ENCODE data around the gene CLEC17A. TPM values are rescaled to one million over a fixed set of nuclear protein-coding genes. Genes with fewer than 3 reads are reported as not detected.
"Not testable (repeated sequence)": the region's sequence is repeated elsewhere in the genome, so short reads cannot be mapped to it uniquely, and the experiment has no call there.

CLEC17A gene
- total RNA-seq, 1 donor from 2014 or later, result not detected

GRCh38 chr19:14603990-14604387 lies 21.1 kb downstream of the CLEC17A start:
- no peak overlapping the region for H3K27ac Mint-ChIP-seq
- H3K4me1 Mint-ChIP-seq (ENCODE audit: low read depth), result no peaks in the 10 kb centered on the region
- no peak for DNase-seq (ENCODE audit: low spot score, unreplicated experiment)
- peaks cover 2% of the 10 kb centered on the region for H3K36me3 Mint-ChIP-seq (ENCODE audit: insufficient read depth)
- H3K4me3 Mint-ChIP-seq (ENCODE audit: low read depth), result no peak overlapping the region
- H3K9me3 Mint-ChIP-seq (ENCODE audit: low read depth), result peaks cover 34% of the 10 kb centered on the region
- no peak for TF ChIP-seq CTCF (IDR thresholded peaks at IDR 0.05; ENCODE audit: unreplicated experiment)
- no peaks in the 10 kb centered on the region for H3K27me3 Mint-ChIP-seq

GRCh38 chr19:14606627-14607026 lies 23.7 kb downstream of the CLEC17A start:
- peaks cover 5% of the 10 kb centered on the region for H3K36me3 Mint-ChIP-seq (ENCODE audit: insufficient read depth)
- peaks cover 36% of the 10 kb centered on the region for H3K9me3 Mint-ChIP-seq (ENCODE audit: low read depth)
- H3K4me3 Mint-ChIP-seq (ENCODE audit: low read depth), result no peak overlapping the region
- no peaks in the 10 kb centered on the region for H3K4me1 Mint-ChIP-seq (ENCODE audit: low read depth)
- H3K27me3 Mint-ChIP-seq, result no peaks in the 10 kb centered on the region
- TF ChIP-seq CTCF (IDR thresholded peaks at IDR 0.05; ENCODE audit: unreplicated experiment), result no peak
- DNase-seq (ENCODE audit: low spot score, unreplicated experiment), result no peak
- no peak overlapping the region for H3K27ac Mint-ChIP-seq

GRCh38 chr19:14611051-14611450 lies 28.2 kb downstream of the CLEC17A start:
- H3K27me3 Mint-ChIP-seq, result no peaks in the 10 kb centered on the region
- TF ChIP-seq CTCF (IDR thresholded peaks at IDR 0.05; ENCODE audit: unreplicated experiment), result no peak
- no peak overlapping the region for H3K27ac Mint-ChIP-seq
- H3K36me3 Mint-ChIP-seq (ENCODE audit: insufficient read depth), result peaks cover 5% of the 10 kb centered on the region
- H3K9me3 Mint-ChIP-seq (ENCODE audit: low read depth), result peaks cover 25% of the 10 kb centered on the region
- H3K4me1 Mint-ChIP-seq (ENCODE audit: low read depth), result no peaks in the 10 kb centered on the region
- no peak overlapping the region for H3K4me3 Mint-ChIP-seq (ENCODE audit: low read depth)
- no peak for DNase-seq (ENCODE audit: low spot score, unreplicated experiment)

DNA sequence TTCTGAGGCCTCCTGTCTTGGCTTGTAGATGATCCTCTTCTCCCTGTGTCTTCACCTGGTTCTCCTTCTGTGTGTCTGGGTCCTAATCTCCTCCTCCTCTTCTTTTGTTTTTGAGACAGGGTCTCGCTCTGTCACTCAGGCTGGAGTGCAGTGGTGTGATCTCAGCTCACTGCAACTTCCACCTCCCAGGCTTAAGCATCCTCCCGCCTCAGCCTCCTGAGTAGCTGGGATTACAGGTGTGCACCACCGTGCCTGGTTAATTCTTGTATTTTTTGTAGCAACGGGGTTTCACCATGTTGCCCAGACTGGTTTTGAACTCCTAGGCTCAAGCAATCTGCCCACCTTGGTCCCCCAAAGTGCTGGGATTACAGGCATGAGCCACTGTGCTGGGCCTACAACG lies 29.4 kb downstream of the CLEC17A start:
- H3K27ac Mint-ChIP-seq; H3K27me3 Mint-ChIP-seq; H3K4me3 Mint-ChIP-seq (ENCODE audit: low read depth); H3K36me3 Mint-ChIP-seq (ENCODE audit: insufficient read depth); DNase-seq (ENCODE audit: low spot score, unreplicated experiment); H3K4me1 Mint-ChIP-seq (ENCODE audit: low read depth): not testable (repeated sequence)
- peaks cover 28% of the 10 kb centered on the region for H3K9me3 Mint-ChIP-seq (ENCODE audit: low read depth)

DNA sequence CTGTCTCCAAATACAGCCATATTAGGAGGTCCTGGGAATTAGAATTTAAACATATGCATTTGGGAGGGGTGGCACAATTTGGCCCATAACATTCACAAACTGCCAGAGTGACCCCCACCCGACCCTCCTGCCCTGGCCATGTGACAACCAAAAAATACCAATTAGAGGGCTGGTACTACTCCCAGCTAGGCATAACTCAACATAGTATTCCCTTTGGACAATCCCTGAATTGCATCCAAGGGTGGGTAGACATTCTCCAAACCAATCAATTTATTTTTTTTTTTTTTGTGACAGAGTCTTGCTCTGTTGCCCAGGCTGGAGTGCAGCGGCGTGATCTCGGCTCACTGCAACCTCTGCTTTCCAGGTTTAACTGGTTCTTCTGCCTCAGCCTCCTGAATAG lies 29.8 kb downstream of the CLEC17A start:
- DNase-seq (ENCODE audit: low spot score, unreplicated experiment), result no peak
- Mint-ChIP-seq H3K27ac (no peak overlapping the region), H3K36me3 (ENCODE audit: insufficient read depth) (peaks cover 6% of the 10 kb centered on the region), H3K4me1 (ENCODE audit: low read depth) (no peaks in the 10 kb centered on the region), H3K9me3 (ENCODE audit: low read depth) (peaks cover 30% of the 10 kb centered on the region), H3K27me3 (no peaks in the 10 kb centered on the region), H3K4me3 (ENCODE audit: low read depth) (no peak overlapping the region)
- no peak for TF ChIP-seq CTCF (IDR thresholded peaks at IDR 0.05; ENCODE audit: unreplicated experiment)

DNA sequence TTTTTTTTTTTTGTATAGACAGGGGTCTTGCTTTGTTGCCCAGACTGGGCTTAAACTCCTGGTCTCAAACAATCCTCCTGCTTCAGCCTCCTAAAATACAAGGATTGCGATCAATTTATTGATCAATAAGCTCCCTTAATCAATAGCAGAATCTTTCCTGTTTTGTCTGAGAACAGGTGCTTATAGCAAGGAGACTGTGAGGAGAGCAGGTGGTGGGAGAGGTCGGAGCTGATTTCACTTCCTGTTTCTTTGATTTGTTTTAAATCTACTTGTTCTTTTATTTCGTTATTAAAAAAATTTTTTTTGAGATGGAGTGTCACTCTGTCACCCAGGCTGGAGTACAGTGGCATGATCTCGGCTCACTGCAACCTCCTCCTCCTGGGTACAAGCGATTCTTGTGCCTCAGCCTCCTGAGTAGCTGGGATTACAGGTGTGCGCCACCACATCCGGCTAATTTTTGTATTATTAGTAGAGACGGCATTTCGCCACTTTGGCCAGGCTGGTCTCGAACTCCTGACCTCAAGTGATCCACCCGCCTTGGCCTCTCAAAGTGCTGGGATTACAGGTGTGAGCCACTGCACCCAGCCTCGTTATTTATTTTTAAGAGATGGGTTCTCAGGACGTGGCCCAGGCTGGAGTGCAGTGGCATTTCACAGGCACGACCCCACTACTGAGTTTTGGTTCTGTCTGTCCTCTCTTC lies 30.7 kb downstream of the CLEC17A start:
- DNase-seq (ENCODE audit: low spot score, unreplicated experiment); H3K36me3 Mint-ChIP-seq (ENCODE audit: insufficient read depth); H3K27ac Mint-ChIP-seq; H3K4me1 Mint-ChIP-seq (ENCODE audit: low read depth); H3K27me3 Mint-ChIP-seq; H3K4me3 Mint-ChIP-seq (ENCODE audit: low read depth): not testable (repeated sequence)
- peaks cover 26% of the 10 kb centered on the region for H3K9me3 Mint-ChIP-seq (ENCODE audit: low read depth)
